ENCODE results near the gene VWC2.

VWC2 gene

GRCh38 chr7:49866076-49866735 lies 92.8 kb downstream of the VWC2 start:
- no peaks in the 10 kb centered on the region for H3K27me3 ChIP-seq
- no peak for TF ChIP-seq CTCF (IDR thresholded peaks at IDR 0.05; ENCODE audit: low read depth, low read length)

GRCh38 chr7:49866910-49867309 lies 93.5 kb downstream of the VWC2 start:
- no peaks in the 10 kb centered on the region for H3K36me3 ChIP-seq
- no peaks in the 10 kb centered on the region for H3K9me3 ChIP-seq
- no peaks in the 10 kb centered on the region for H3K4me1 ChIP-seq
- no peak overlapping the region for H3K4me3 ChIP-seq (ENCODE audit: low read depth, low read length)
- no peak for TF ChIP-seq CTCF (IDR thresholded peaks at IDR 0.05; ENCODE audit: low read depth, low read length)
- no peaks in the 10 kb centered on the region for H3K27me3 ChIP-seq
- no peak for DNase-seq

More at GRCh38 chr7:49866076-49866735, 92.8 kb downstream of the VWC2 start:
- no peak for DNase-seq
- Histone ChIP-seq H3K36me3 (no peaks in the 10 kb centered on the region), H3K4me1 (no peaks in the 10 kb centered on the region), H3K9me3 (no peaks in the 10 kb centered on the region), H3K4me3 (ENCODE audit: low read depth, low read length) (no peak overlapping the region)

- no peak for DNase-seq
- Histone ChIP-seq H3K9me3 (no peaks in the 10 kb centered on the region), H3K4me3 (ENCODE audit: low read depth, low read length) (no peak overlapping the region), H3K4me1 (no peaks in the 10 kb centered on the region), H3K36me3 (no peaks in the 10 kb centered on the region), H3K27me3 (no peaks in the 10 kb centered on the region)
- no peak for TF ChIP-seq CTCF (IDR thresholded peaks at IDR 0.05; ENCODE audit: low read depth, low read length)
Observed at GRCh38 chr7:49873420-49873819, 100.0 kb downstream of the VWC2 start.

- no peaks in the 10 kb centered on the region for H3K27me3 ChIP-seq
- no peak for TF ChIP-seq CTCF (IDR thresholded peaks at IDR 0.05; ENCODE audit: low read depth, low read length)
- DNase-seq = no peak
- H3K4me3 ChIP-seq (ENCODE audit: low read depth, low read length) = no peak overlapping the region
- no peaks in the 10 kb centered on the region for H3K9me3 ChIP-seq
- H3K4me1 ChIP-seq = no peaks in the 10 kb centered on the region
- H3K36me3 ChIP-seq = no peaks in the 10 kb centered on the region
Observed at GRCh38 chr7:49875336-49875735, 101.9 kb downstream of the VWC2 start.

GRCh38 chr7:49876202-49876601 lies 102.8 kb downstream of the VWC2 start:
- no peak overlapping the region for H3K4me3 ChIP-seq (ENCODE audit: low read depth, low read length)
- H3K36me3 ChIP-seq = no peaks in the 10 kb centered on the region
- H3K27me3 ChIP-seq = no peaks in the 10 kb centered on the region
- DNase-seq = no peak
- no peaks in the 10 kb centered on the region for H3K4me1 ChIP-seq
- no peak for TF ChIP-seq CTCF (IDR thresholded peaks at IDR 0.05; ENCODE audit: low read depth, low read length)
- no peaks in the 10 kb centered on the region for H3K9me3 ChIP-seq

GRCh38 chr7:49878089-49878488 lies 104.7 kb downstream of the VWC2 start:
- DNase-seq = no peak

More at GRCh38 chr7:49878089-49878488, 104.7 kb downstream of the VWC2 start:
- TF ChIP-seq CTCF (IDR thresholded peaks at IDR 0.05; ENCODE audit: low read depth, low read length) = no peak
- no peak overlapping the region for H3K4me3 ChIP-seq (ENCODE audit: low read depth, low read length)
- no peaks in the 10 kb centered on the region for H3K4me1 ChIP-seq
- H3K27me3 ChIP-seq = no peaks in the 10 kb centered on the region
- no peaks in the 10 kb centered on the region for H3K36me3 ChIP-seq
- H3K9me3 ChIP-seq = no peaks in the 10 kb centered on the region

Measured in BE2C (cell line).